ENCODE results near the gene DCDC2C.

The DCDC2C gene

DNA sequence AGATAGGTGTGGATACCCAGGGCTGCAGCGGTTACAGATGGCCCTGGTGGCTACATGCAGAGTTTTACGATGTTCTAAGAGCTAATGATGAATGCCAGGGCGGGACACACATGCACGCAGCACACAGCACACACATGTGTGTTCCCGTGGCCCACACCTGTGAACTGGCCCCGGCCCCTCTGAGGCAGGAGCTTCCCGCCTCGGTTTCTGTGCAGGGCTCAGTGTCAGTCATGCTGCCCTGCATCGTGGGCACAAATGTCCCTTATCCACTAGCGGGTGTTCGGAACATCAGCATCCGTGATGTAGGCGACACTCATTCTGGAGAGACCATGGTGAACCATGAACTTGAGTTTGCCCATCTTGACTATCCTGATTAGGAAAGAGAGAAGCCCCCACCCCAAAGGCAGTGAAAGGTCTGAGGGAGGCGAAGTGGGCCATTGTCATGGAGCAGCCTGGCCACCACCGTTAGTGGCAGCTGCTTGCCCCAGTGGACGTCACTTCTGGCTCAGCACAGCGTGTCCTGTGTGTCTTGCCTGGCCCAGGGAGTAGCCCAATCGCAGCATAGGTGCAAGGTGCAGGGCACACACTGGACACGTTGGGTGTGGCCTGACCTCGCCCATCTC is 43.8 kb downstream of the DCDC2C start:
- DNase-seq, result no peak

DNA sequence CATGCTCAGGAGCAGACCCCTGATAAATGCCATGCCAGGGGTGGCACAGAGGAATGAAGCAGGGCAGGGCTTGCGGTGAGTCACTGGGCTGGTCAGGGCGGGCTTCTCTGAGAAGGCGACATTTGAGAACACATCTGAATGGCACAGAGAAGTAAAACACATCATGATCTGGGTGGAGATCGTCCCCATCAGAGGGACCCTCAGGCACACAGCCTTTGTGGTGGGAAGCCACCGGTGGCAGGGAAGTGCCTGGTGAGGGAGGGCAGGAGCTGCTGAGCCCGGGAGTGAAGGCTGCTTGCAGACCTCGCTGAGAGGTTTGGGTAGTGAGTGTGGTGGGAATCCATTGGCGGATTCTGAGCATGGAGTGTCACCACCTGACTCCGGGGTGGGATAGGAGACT is 44.5 kb downstream of the DCDC2C start:
- no peak for DNase-seq

DNA sequence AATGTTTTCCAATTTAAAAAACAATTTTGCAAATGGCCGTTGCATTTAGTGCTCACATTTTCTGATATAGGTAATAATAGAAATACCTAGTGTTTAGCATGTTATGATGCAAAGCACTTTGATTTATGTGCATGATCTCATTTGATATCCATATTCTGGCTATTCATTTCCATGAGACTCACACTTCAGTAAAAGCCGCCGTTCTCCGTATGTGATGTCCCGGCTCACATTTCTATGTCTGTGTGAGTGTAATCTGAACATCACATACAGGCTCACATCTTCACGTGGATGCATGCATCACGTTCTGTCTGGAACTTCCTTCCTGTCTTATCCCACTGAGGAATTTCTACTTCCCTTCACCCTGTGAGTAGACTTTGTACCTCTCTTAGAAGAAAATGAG is 45.8 kb downstream of the DCDC2C start:
- DNase-seq, result no peak

GRCh38 chr2:3751251-3751650 is 47.9 kb downstream of the DCDC2C start:
- DNase-seq, result no peak

- DNase-seq, result no peak
Measured at GRCh38 chr2:3751806-3752205, 48.4 kb downstream of the DCDC2C start.

GRCh38 chr2:3752376-3752775 is 49.0 kb downstream of the DCDC2C start:
- no peak for DNase-seq

GRCh38 chr2:3753561-3753960 is 50.2 kb downstream of the DCDC2C start:
- no peak for DNase-seq

GRCh38 chr2:3754280-3754679 is 50.9 kb downstream of the DCDC2C start:
- DNase-seq, result no peak

DNA sequence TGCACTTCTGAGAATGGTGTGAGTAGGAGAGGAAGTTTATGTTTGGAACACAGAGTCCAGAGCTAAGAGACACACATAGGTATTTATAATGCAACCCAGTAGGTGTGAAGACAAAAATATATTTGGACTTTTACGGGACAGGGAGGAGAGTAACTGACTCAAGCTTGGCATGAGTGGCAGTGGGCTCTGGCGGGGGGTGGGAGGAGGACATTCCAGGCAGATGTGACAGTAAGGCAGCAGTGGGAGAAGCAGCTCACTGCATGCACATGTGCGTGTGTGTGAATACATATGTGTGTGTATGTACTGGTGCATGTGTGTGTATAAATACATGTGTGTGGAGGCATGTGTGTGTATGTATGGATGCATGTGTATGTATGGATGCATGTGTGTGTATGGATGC is 51.4 kb downstream of the DCDC2C start:
- no peak for DNase-seq

DNA sequence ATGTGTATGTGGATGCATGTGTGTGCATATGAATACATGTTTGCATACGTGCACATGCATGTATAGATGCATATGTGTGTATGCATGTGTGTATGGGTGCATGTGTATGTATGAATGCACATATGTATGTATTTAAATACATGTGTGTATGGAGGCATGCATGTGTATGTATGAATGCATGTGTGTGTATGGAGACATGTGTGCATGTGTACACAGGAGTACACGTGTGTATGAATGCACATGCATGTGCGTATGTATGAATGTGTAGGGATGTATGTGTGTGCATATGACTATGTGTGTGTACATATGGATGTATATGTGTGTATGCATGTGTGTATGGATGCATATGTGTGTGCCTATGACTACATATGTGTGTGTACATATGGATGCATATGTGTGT is 51.9 kb downstream of the DCDC2C start:
- DNase-seq, result no peak

- no peak for DNase-seq
Measured at GRCh38 chr2:3756306-3756705, 52.9 kb downstream of the DCDC2C start.

DNA sequence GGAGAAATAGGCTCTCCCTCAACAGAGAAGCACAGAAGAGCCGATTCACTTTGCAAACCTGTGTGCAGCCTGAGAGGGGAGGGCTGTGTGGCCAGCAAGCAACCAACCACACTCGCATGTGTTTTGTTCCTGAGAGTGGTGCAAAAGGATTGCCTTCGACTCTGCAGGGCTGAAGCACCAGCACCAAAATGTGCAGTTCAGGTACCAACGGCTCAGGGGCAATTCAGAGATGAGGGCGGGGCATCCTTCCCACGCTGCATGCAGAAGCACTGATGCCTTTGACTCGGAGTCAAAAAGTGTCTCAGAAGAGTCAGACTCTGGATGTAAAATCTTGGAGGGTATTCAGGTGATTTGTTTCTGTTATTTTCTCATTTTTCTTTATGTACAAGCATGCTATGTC is 55.5 kb downstream of the DCDC2C start:
- DNase-seq, result no peak

- DNase-seq, result no peak
Measured at GRCh38 chr2:3759331-3759730, 56.0 kb downstream of the DCDC2C start.

- no peak for DNase-seq
Measured at GRCh38 chr2:3759761-3760160, 56.4 kb downstream of the DCDC2C start.

GRCh38 chr2:3761272-3761671 is 57.9 kb downstream of the DCDC2C start:
- no peak for DNase-seq

DNA sequence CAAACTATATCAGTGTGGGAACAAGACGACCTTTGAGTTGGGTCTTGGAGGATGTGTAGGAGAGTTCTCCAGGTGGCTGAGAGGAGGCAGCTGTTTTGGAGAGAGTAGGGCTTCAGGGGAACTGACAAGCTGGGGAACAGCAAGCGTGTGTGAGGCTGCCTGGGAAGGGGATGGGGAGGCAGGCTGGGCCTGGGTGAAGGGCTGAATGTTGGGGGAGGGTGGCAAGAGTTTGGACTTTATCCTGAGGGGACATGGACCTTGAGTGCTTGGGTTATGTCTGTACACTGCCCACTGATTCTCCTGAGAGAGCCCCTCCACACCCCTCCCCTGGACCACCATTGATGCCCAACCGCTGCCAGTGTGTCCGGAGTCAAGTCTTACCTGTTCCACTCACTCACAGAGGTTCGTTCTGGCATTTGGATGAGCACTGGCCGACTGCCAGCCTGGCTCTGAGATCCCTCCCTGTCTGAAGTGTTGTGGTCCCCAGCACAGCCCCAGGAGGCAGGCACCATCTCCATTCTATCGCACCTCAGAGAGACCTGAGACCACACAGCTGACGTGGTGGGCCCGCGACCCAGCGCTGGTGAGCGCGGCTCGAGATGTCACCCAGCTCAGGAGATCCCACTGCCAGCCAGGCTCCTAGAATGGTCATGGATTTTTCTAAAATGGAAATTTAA is 59.5 kb downstream of the DCDC2C start:
- DNase-seq, result no peak

- no peak for DNase-seq
Measured at GRCh38 chr2:3766824-3767223, 63.4 kb downstream of the DCDC2C start.

DNA sequence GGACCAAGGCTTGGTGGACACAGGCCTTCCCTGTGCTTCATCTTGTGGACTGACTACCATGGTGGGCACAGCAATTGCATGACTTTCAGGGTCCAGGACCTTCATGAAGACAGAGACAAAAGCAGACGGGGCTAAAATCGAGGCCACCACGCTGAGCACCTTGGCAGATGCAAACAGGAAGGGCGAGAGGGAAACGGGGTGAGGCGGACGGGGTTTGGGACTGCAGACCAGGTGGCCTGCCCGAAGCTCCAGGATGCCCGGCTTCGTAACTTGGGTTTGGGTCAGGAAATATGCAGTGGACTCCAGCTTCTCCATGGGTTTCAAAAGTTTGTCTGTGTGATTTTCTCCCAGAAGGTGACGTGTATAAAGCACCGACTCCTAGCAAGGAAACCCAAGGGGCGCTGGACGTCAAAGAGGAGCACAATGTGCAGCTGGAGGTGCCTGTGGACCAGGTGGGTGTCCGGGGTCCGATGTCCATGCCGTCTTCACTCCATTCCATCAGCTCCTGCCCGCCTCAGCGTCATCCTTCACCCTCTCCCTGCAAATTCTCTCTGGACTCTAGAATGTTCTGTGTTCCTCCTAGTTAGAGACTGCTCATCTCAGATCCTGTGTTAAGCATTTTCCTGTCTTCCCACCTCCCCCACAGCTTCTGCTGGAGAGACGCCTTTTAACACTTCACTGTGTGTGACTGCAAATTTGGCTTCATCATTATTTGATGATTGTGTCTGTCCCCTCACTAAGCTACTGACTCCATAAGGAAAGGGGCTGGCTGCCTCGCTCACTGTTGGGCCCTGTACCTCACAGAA is 65.8 kb downstream of the DCDC2C start:
- DNase-seq, result no peak

- no peak for DNase-seq
Measured at GRCh38 chr2:3769766-3770165, 66.4 kb downstream of the DCDC2C start.

DNA sequence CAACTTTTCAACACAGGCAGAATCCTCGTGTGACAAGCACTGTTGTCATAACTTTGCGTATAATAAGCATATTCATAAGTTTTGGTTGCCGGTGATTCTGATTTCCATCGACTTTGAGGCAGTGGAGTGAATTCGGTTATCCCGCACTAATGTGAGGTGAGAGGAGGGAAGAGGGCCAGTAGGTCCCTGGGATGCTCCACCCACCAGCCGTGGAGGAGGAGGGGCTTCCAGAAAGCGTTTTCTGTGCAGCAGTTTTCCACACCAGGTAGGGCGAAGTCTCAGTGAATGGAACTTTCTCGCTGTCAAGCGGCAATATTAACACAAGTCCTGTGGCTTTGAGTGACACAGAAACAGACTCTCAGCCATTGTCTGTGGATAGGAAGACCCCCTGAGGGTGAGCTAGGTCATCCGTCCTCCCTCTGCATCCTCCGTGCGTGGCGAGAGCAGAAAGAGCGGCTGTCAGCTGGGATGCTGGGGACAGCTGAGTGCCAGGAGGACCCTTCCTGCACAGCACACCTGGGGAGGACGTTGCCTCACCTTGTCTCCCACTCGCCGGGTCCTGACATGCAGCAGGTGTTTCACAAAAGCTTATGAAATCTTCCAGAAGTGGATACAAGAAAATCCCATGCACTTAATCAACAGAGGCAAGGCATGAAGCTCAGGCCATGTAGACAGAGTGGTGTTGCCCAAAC is 67.5 kb downstream of the DCDC2C start:
- DNase-seq, result no peak

GRCh38 chr2:3771576-3771975 is 68.2 kb downstream of the DCDC2C start:
- DNase-seq, result no peak

GRCh38 chr2:3774336-3774735 is 71.0 kb downstream of the DCDC2C start:
- no peak for DNase-seq

GRCh38 chr2:3776311-3776710 is 72.9 kb downstream of the DCDC2C start:
- no peak for DNase-seq

GRCh38 chr2:3777966-3778365 is 74.6 kb downstream of the DCDC2C start:
- no peak for DNase-seq

Data from activated CD4-positive, alpha-beta T cell treated with anti-CD3 and anti-CD28 coated beads, Interleukin-2, amount 50 U/mL, for 4 hours (primary cell).